Measurements from ENCODE around the gene OMP.

OMP gene

DNA sequence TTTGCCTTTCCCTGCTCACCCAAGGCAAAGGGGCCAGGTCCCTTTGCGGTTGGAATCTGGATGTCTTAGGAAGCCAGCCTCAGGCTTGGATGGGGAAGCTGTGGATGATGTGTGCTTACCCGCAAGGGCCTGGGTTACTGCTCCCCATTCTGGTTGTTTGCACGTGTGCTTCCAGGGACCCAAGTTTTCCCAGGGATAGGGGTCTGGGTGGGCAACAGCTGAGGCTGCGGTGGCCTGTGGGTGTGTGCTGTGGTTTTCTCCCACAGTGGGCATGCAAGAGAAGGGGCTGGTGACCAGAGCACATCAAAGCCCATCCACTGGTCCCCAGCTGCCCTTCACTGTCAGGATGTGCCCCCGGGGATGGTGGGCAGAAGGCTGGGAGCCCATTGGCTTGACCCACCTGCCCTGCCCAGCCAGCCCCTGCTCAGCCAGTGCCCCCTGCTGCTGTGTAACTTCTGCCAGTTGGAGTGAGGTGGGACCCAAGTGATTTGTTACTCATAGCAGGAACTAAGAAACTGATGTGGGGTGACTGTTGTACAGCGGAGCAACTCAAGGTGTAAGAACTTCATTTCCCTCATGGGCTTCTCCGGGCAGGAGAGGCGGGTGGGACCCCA lies 32.6 kb upstream of the OMP start:
- Histone ChIP-seq H3K36me3 (ENCODE audit: control insufficient read depth, insufficient read depth, low read length) (peaks cover 2% of the 10 kb centered on the region), H3K9me3 (ENCODE audit: control insufficient read depth, low read length) (no peaks in the 10 kb centered on the region), H3K4me1 (ENCODE audit: control insufficient read depth, insufficient read depth, low read length, poor library complexity, severe bottlenecking) (peaks cover 54% of the 10 kb centered on the region), H3K27ac (ENCODE audit: low read depth, low read length, severe bottlenecking) (no peak overlapping the region), H3K4me3 (ENCODE audit: extremely low read depth, insufficient read depth, low read length, poor library complexity, severe bottlenecking) (no peak overlapping the region)
- 97% methylated on average over 7 of the region's 8 CpGs for WGBS, 2 experiments (ENCODE audit: insufficient coverage in 2 of 2)

DNA sequence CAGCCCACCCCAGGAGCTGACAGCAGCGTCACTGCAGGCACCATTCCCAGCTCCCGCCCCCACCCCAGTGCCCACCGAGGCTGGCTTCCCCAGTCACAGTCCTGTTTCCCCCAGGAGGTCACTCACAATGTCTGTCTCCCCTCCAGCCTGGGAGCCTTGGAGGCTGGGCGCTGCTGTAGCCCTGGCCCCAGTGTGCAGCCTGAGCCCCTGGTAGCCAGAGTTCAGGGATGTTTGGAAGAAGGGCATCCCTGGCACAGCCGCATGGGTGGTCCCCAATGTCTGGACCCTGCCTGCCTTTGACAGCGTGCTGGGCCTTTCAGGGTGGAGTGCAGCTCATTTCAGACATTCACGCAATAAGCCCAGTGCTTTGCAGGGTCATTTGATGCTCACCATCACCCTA lies 31.6 kb upstream of the OMP start:
- WGBS, 2 experiments (ENCODE audit: insufficient coverage in 2 of 2): 84 to 100% methylated on average over 2 to 6 of the region's 7 CpGs
- H3K4me1 ChIP-seq (ENCODE audit: control insufficient read depth, insufficient read depth, low read length, poor library complexity, severe bottlenecking): peaks cover 51% of the 10 kb centered on the region
- H3K36me3 ChIP-seq (ENCODE audit: control insufficient read depth, insufficient read depth, low read length): peaks cover 2% of the 10 kb centered on the region
- H3K4me3 ChIP-seq (ENCODE audit: extremely low read depth, insufficient read depth, low read length, poor library complexity, severe bottlenecking): no peak overlapping the region
- H3K9me3 ChIP-seq (ENCODE audit: control insufficient read depth, low read length): no peaks in the 10 kb centered on the region
- H3K27ac ChIP-seq (ENCODE audit: low read depth, low read length, severe bottlenecking): no peak overlapping the region

DNA sequence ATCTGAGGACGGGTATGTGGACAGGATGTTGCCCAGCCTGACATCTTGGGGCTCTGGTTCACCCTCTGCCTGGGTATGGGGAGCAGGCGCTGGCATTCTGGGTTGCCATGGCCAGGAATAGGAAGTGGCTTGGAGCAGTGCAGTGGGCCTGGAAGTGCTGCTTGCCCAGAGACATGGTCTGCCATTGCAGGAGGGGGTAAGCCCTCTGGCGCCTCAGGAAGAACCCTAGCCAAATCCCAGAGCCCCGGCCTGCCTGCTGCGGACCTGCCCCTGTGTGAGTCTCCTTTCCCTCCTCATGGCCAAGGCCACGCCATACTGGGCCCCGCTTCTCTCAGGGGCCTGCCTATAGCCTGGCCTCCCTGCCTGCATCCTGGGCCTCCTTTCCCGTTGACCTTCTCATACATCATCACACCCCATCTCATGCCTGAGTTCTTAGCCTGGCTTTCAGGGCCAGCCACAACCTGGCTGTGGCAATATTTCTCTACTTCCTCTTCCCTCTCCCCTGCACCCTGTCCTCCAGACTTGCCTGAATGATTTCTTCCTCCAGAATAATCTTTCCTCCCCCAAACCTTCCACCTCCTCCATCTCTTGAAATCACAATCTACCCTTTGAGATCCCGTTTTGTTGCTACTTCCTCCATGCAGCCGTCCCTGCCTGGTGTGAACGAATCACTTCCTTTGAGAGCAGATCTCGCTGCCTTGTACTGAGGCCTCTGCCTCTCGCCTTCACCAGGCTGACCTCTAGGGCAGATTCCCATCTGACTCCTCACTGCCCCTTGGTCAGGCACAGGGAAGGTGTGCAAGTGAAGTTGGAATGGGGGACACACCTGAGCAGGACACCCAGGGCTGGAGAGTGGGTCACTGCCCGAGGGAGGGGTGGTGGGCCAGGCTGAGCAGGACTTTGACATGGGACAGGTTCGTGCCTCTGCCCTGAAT lies 30.7 kb upstream of the OMP start:
- Histone ChIP-seq H3K36me3 (ENCODE audit: control insufficient read depth, insufficient read depth, low read length) (peaks cover 2% of the 10 kb centered on the region), H3K4me1 (ENCODE audit: control insufficient read depth, insufficient read depth, low read length, poor library complexity, severe bottlenecking) (peaks cover 51% of the 10 kb centered on the region), H3K4me3 (ENCODE audit: extremely low read depth, insufficient read depth, low read length, poor library complexity, severe bottlenecking) (no peak overlapping the region), H3K27ac (ENCODE audit: low read depth, low read length, severe bottlenecking) (peak overlapping the region; percentile 98), H3K9me3 (ENCODE audit: control insufficient read depth, low read length) (no peaks in the 10 kb centered on the region)
- 75 to 85% methylated on average over 12 to 14 of the region's 15 CpGs for WGBS, 2 experiments (ENCODE audit: insufficient coverage in 2 of 2)

DNA sequence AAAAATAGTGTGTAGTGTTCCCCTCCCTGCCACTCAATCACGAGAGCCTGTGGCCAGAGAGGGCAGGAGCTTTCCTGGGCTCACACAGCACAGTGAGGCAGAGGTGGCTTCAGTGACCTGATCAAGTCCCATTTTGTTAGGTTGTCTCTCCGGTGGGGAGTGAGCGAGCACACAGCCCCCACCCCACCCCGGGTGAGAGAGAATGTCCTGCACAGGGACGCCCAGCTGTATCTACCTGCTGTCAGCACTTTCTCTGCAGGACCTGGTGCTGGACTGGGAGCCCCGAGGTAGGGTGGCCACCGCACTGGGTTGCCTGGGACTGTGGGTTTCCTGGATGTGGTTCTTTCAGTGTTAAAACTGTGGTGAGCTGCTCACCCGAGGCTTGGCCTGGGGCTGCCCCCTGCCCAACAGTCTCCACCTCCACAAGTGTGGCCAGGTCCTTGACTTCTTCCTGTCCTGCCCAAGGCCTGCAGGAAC lies 29.8 kb upstream of the OMP start:
- no peaks in the 10 kb centered on the region for H3K9me3 ChIP-seq (ENCODE audit: control insufficient read depth, low read length)
- 86 to 100% methylated on average over 4 to 7 of the region's 8 CpGs for WGBS, 2 experiments (ENCODE audit: insufficient coverage in 2 of 2)
- no peak overlapping the region for H3K4me3 ChIP-seq (ENCODE audit: extremely low read depth, insufficient read depth, low read length, poor library complexity, severe bottlenecking)
- peaks cover 2% of the 10 kb centered on the region for H3K36me3 ChIP-seq (ENCODE audit: control insufficient read depth, insufficient read depth, low read length)
- peak overlapping the region; percentile 98 for H3K27ac ChIP-seq (ENCODE audit: low read depth, low read length, severe bottlenecking)
- peaks cover 47% of the 10 kb centered on the region for H3K4me1 ChIP-seq (ENCODE audit: control insufficient read depth, insufficient read depth, low read length, poor library complexity, severe bottlenecking)

DNA sequence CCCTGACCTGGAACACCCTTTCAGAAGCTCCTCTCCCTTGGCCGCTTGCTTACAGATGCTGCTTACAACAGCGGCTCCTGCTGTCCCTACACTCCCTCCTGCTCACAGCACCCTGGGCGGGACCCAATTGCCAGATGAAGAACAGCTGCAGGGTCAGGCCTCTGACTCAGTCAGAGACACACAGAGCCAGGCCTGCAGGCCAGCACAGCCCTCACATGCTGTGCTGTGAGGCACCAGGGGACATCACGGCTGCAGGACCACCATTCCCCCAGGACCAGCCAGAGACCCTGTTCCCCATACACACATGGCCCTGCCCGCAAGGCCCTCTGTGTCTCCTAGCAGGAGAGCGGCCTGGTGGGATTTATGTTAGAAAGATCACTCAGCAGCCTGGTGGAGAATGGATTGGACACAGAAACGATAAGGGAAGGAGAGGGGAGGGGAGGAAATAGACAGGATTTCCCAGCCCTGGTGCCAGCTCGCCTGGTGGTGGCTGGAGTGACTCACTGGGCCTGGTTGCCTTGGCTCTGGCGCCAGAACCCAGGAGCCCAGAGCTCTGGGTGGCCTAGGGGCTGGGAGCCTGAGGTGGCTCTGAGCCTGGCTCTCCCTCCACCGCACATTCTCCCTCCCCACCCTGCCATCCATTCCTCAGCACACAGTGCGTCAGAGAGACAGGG lies 29.2 kb upstream of the OMP start:
- Histone ChIP-seq H3K4me3 (ENCODE audit: extremely low read depth, insufficient read depth, low read length, poor library complexity, severe bottlenecking) (no peak overlapping the region), H3K4me1 (ENCODE audit: control insufficient read depth, insufficient read depth, low read length, poor library complexity, severe bottlenecking) (peaks cover 44% of the 10 kb centered on the region), H3K27ac (ENCODE audit: low read depth, low read length, severe bottlenecking) (peak overlapping the region; percentile 98), H3K9me3 (ENCODE audit: control insufficient read depth, low read length) (no peaks in the 10 kb centered on the region), H3K36me3 (ENCODE audit: control insufficient read depth, insufficient read depth, low read length) (peaks cover 2% of the 10 kb centered on the region)
- WGBS, 2 experiments (ENCODE audit: insufficient coverage in 2 of 2): 74 to 77% methylated on average over 5 to 8 of the region's 11 CpGs

DNA sequence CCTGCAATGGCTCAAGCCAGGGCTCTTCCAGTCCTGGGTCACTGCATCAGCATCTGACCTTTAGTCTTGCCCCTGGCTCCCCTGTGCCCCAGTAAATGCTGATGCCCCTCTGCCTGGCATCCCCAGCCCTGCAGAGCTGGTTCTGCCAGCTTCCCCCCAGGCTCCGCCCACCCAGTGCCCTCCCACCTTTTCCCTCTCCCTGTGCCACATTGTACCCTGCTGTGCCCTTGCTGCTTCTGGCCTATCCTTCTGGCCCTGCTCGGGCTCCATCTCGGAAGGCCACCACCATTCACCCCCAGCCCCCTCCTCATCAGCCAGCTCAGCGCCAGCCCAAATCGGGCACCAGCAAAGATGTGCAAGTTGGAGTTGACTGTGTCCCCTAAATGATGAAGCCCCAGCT lies 28.4 kb upstream of the OMP start:
- Histone ChIP-seq H3K4me1 (ENCODE audit: control insufficient read depth, insufficient read depth, low read length, poor library complexity, severe bottlenecking) (peaks cover 40% of the 10 kb centered on the region), H3K36me3 (ENCODE audit: control insufficient read depth, insufficient read depth, low read length) (peaks cover 2% of the 10 kb centered on the region), H3K9me3 (ENCODE audit: control insufficient read depth, low read length) (no peaks in the 10 kb centered on the region), H3K27ac (ENCODE audit: low read depth, low read length, severe bottlenecking) (peak overlapping the region; percentile 98), H3K4me3 (ENCODE audit: extremely low read depth, insufficient read depth, low read length, poor library complexity, severe bottlenecking) (no peak overlapping the region)
- WGBS, 2 experiments (ENCODE audit: insufficient coverage in 2 of 2): 98 to 100% methylated on average over 1 to 5 of the region's 5 CpGs

DNA sequence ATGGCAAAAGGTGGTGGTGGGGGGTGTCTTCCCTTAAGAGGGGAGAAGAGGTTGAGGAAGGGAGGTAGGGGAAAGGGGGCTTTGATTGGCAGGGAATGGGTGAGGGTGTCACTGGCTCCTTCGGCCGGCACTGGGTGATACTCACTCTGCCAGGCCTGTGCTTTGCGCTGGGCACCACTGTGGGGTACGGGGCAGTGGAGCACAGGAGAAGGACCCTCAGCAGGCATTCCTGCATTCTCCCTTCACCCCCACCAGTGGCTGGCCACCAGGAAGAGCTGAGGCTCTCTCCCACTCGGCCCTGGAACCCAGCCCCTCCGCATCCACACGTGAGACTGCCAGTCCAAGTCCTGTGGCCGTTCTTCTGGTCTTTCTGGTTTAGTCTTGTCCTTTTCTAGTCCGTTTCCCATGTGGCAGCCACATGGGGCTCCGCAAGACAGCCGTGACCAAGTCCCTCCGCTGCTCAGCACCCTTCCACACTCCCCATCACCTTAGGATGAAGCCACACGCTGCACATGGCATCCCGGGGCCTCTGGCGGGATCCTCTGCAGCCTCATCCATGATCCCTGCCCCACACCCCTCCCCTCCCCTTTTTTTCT lies 27.9 kb upstream of the OMP start:
- no peaks in the 10 kb centered on the region for H3K9me3 ChIP-seq (ENCODE audit: control insufficient read depth, low read length)
- peaks cover 2% of the 10 kb centered on the region for H3K36me3 ChIP-seq (ENCODE audit: control insufficient read depth, insufficient read depth, low read length)
- H3K27ac ChIP-seq (ENCODE audit: low read depth, low read length, severe bottlenecking): no peak overlapping the region
- H3K4me3 ChIP-seq (ENCODE audit: extremely low read depth, insufficient read depth, low read length, poor library complexity, severe bottlenecking): no peak overlapping the region
- 93 to 96% methylated on average over 10 to 13 of the region's 15 CpGs for WGBS, 2 experiments (ENCODE audit: insufficient coverage in 2 of 2)
- peaks cover 37% of the 10 kb centered on the region for H3K4me1 ChIP-seq (ENCODE audit: control insufficient read depth, insufficient read depth, low read length, poor library complexity, severe bottlenecking)

- Histone ChIP-seq H3K27ac (ENCODE audit: low read depth, low read length, severe bottlenecking) (no peak overlapping the region), H3K9me3 (ENCODE audit: control insufficient read depth, low read length) (no peaks in the 10 kb centered on the region), H3K4me1 (ENCODE audit: control insufficient read depth, insufficient read depth, low read length, poor library complexity, severe bottlenecking) (peaks cover 37% of the 10 kb centered on the region), H3K4me3 (ENCODE audit: extremely low read depth, insufficient read depth, low read length, poor library complexity, severe bottlenecking) (no peak overlapping the region), H3K36me3 (ENCODE audit: control insufficient read depth, insufficient read depth, low read length) (peaks cover 3% of the 10 kb centered on the region)
- WGBS, 2 experiments (ENCODE audit: insufficient coverage in 2 of 2): 100% methylated on average over 2 to 4 of the region's 5 CpGs
Observed at GRCh38 chr11:77075425-77075905, 27.2 kb upstream of the OMP start.

DNA sequence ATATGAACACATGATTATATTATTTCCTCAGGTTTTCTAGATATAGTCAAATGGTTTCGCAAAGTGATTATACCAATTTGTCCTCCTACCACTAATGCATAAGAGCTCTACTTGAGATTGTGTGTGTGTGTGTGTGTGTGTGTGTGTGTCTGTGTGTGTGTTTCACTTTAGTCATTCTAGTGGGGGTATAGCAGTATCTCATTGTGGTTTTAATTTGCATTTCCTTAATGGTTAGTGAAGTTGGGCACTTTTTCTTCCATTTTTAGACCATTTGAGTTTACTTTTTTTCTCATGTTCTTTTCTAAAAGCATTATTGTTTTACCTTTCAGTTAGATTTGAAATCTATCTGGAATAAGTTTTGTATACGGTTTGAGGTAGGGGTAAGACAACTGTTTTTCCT lies 23.0 kb upstream of the OMP start:
- Histone ChIP-seq H3K36me3 (ENCODE audit: control insufficient read depth, insufficient read depth, low read length) (peaks cover 11% of the 10 kb centered on the region), H3K27ac (ENCODE audit: low read depth, low read length, severe bottlenecking) (no peak overlapping the region), H3K4me1 (ENCODE audit: control insufficient read depth, insufficient read depth, low read length, poor library complexity, severe bottlenecking) (peaks cover 23% of the 10 kb centered on the region), H3K4me3 (ENCODE audit: extremely low read depth, insufficient read depth, low read length, poor library complexity, severe bottlenecking) (no peak overlapping the region), H3K9me3 (ENCODE audit: control insufficient read depth, low read length) (no peaks in the 10 kb centered on the region)
- no CpG with 5 or more reads among the region's 2 CpGs for WGBS, 2 experiments (ENCODE audit: insufficient coverage in 2 of 2)

GRCh38 chr11:77080643-77081210 lies 21.9 kb upstream of the OMP start:
- 100% methylated on average over 1 to 2 of the region's 2 CpGs for WGBS, 2 experiments (ENCODE audit: insufficient coverage in 2 of 2)

More at GRCh38 chr11:77080643-77081210, 21.9 kb upstream of the OMP start:
- no peak overlapping the region for H3K4me3 ChIP-seq (ENCODE audit: extremely low read depth, insufficient read depth, low read length, poor library complexity, severe bottlenecking)
- H3K36me3 ChIP-seq (ENCODE audit: control insufficient read depth, insufficient read depth, low read length): peaks cover 18% of the 10 kb centered on the region
- H3K4me1 ChIP-seq (ENCODE audit: control insufficient read depth, insufficient read depth, low read length, poor library complexity, severe bottlenecking): peaks cover 23% of the 10 kb centered on the region
- no peaks in the 10 kb centered on the region for H3K9me3 ChIP-seq (ENCODE audit: control insufficient read depth, low read length)
- no peak overlapping the region for H3K27ac ChIP-seq (ENCODE audit: low read depth, low read length, severe bottlenecking)

Data from mesodermal cell (in vitro differentiated cells).